H1 (cell line): Measurements from ENCODE around the gene OR2T27. TPM values are rescaled to one million over a fixed set of nuclear protein-coding genes. Genes with fewer than 3 reads are reported as not detected.

Experiments
- CTCF ChIA-PET: fragments of 300-600 bp; sonication (Branson Sonifier 250); formaldehyde crosslinking; loops from one replicate; lab custom pipeline; 2021; ENCODE audit not compliant: partially characterized antibody; lab: Charles Lee
- POLR2A ChIA-PET: fragments of 300-600 bp; sonication (Branson Sonifier 250); formaldehyde crosslinking; loops from one replicate; lab custom pipeline; 2021; ENCODE audit warnings: inconsistent platforms; ENCODE audit not compliant: partially characterized antibody; lab: Charles Lee
- DNase-seq, 2 experiments: peaks; one replicate each; pipeline versions ENCODE4 v3.0.0 to v3.0.0-alpha.2; 2010 to 2022; ENCODE audit warnings: low spot score in 2 of 2, low read depth in 1 of 2, mixed read lengths in 1 of 2
- FAIRE-seq: peaks from 2 replicates; lab custom pipeline; 2011; peaks lifted over from hg19 to GRCh38; lab: Jason Lieb, UNC
- H2AFZ ChIP-seq: 2 replicates; pipeline ENCODE4 v1.8.1; 2012; ENCODE audit warnings: low read length, inconsistent platforms
- H2AK5ac ChIP-seq: 2 replicates; pipeline ENCODE4 v1.6.1; 2013; ENCODE audit warnings: low read depth, low read length
- H2BK120ac ChIP-seq: replicated peaks from 2 replicates; pipeline ENCODE3; 2013; ENCODE audit warnings: low read depth, low read length, inconsistent platforms
- H2BK12ac ChIP-seq: 2 replicates; pipeline ENCODE4 v1.6.1; 2013; ENCODE audit warnings: low read depth, low read length
- H2BK15ac ChIP-seq: 2 replicates; pipeline ENCODE4 v1.6.1; 2013; ENCODE audit warnings: low read length
- H2BK20ac ChIP-seq: 2 replicates; pipeline ENCODE4 v1.6.1; 2013; ENCODE audit warnings: low read length
- H2BK5ac ChIP-seq: 2 replicates; pipeline ENCODE4 v1.6.1; 2013; ENCODE audit warnings: low read depth, low read length
- H3K14ac ChIP-seq: 2 replicates; pipeline ENCODE4 v1.6.1; 2013; ENCODE audit warnings: inconsistent platforms; ENCODE audit not compliant: insufficient read length
- H3K18ac ChIP-seq: 2 replicates; pipeline ENCODE4 v1.6.1; 2013; ENCODE audit warnings: low read length; ENCODE audit errors: extremely low read depth
- H3K23ac ChIP-seq: 2 replicates; pipeline ENCODE4 v1.6.1; 2013; ENCODE audit warnings: inconsistent platforms; ENCODE audit not compliant: insufficient read length
- H3K23me2 ChIP-seq: 2 replicates; pipeline ENCODE4 v1.6.1; 2013; ENCODE audit warnings: low read depth, low read length
- H3K27ac ChIP-seq: 2 replicates; pipeline ENCODE4 v1.6.1; 2011; ENCODE audit warnings: low read depth, low read length, inconsistent platforms
- H3K27me3 ChIP-seq, 4 experiments: replicated peaks in 1 of 4; 1 replicate in 1 of 4; 2 replicates in 3 of 4; pipeline versions ENCODE4 v1.6.1 to v1.8.1; 2011 to 2013; ENCODE audit warnings: low read length in 3 of 4, mild to moderate bottlenecking in 3 of 4, inconsistent platforms in 2 of 4, mixed read lengths in 2 of 4, moderate library complexity in 1 of 4; ENCODE audit not compliant: control insufficient read depth in 3 of 4, insufficient read depth in 3 of 4; ENCODE audit errors: extremely low read depth in 1 of 4
- H3K36me3 ChIP-seq, 4 experiments: 2 replicates each; pipeline versions ENCODE4 v1.6.1 to v1.8.1; 2011 to 2013; ENCODE audit warnings: mild to moderate bottlenecking in 4 of 4, low read length in 3 of 4, moderate library complexity in 2 of 4, control low read depth in 1 of 4, inconsistent platforms in 1 of 4; ENCODE audit not compliant: insufficient read depth in 4 of 4, control insufficient read depth in 2 of 4
- H3K4ac ChIP-seq: replicated peaks from 2 replicates; pipeline ENCODE3; 2013; ENCODE audit warnings: low read length, low read depth, mixed read lengths, inconsistent platforms; ENCODE audit not compliant: insufficient read length
- H3K4me1 ChIP-seq, 4 experiments: replicated peaks in 1 of 4; 1 replicate in 1 of 4; 2 replicates in 3 of 4; pipeline versions ENCODE4 v1.6.1 to v1.8.1; 2011 to 2013; ENCODE audit warnings: low read length in 3 of 4, inconsistent platforms in 2 of 4, mixed read lengths in 1 of 4; ENCODE audit not compliant: insufficient read depth in 4 of 4, control insufficient read depth in 3 of 4
- H3K4me2 ChIP-seq, 2 experiments: 2 replicates each; pipeline versions ENCODE4 v1.6.1 to v1.8.1; 2011 to 2013; ENCODE audit warnings: low read depth in 2 of 2, low read length in 2 of 2, control low read depth in 1 of 2, inconsistent platforms in 1 of 2, mild to moderate bottlenecking in 1 of 2; ENCODE audit not compliant: insufficient read depth in 1 of 2
- H3K4me3 ChIP-seq, 4 experiments: fragments of 200-600, 300-600 bp in 1 of 4; sonication (generic), shearing (Covaris generic), sonication (Bioruptor Twin) in 1 of 4; 2 replicates each; pipeline versions ENCODE4 v1.5.1 to v1.8.1; 2011 to 2016; ENCODE audit warnings: low read length in 4 of 4, low read depth in 3 of 4, control low read depth in 2 of 4, inconsistent platforms in 2 of 4, mild to moderate bottlenecking in 2 of 4, mixed read lengths in 1 of 4, moderate library complexity in 1 of 4; ENCODE audit not compliant: insufficient read depth in 2 of 4; ENCODE audit errors: extremely low read depth in 1 of 4
- H3K56ac ChIP-seq: replicated peaks from 2 replicates; pipeline ENCODE3; 2013; ENCODE audit warnings: low read depth, mild to moderate bottlenecking, mixed read lengths, low read length, inconsistent platforms; ENCODE audit not compliant: insufficient read length
- H3K79me1 ChIP-seq: 2 replicates; pipeline ENCODE4 v1.6.1; 2013; ENCODE audit warnings: low read depth, low read length, control low read depth
- H3K79me2 ChIP-seq, 2 experiments: 2 replicates each; pipeline versions ENCODE4 v1.6.1 to v1.8.1; 2012 to 2013; ENCODE audit warnings: low read length in 2 of 2, mild to moderate bottlenecking in 2 of 2, inconsistent platforms in 1 of 2; ENCODE audit not compliant: insufficient read depth in 2 of 2, control insufficient read depth in 1 of 2
- H3K9ac ChIP-seq, 4 experiments: replicated peaks in 1 of 4; 1 replicate in 1 of 4; 2 replicates in 3 of 4; pipeline versions ENCODE4 v1.6.1 to v1.8.1; 2011 to 2013; ENCODE audit warnings: low read depth in 3 of 4, low read length in 3 of 4, control low read depth in 2 of 4, mild to moderate bottlenecking in 2 of 4, moderate library complexity in 2 of 4, inconsistent platforms in 1 of 4; ENCODE audit errors: extremely low read depth in 1 of 4
- H3K9me3 ChIP-seq, 2 experiments: 2 replicates each; pipeline versions ENCODE4 v1.6.1 to v1.8.1; 2012 to 2013; ENCODE audit warnings: mild to moderate bottlenecking in 2 of 2, moderate library complexity in 2 of 2, control low read depth in 1 of 2, inconsistent platforms in 1 of 2, low read depth in 1 of 2, low read length in 1 of 2, mixed read lengths in 1 of 2; ENCODE audit not compliant: insufficient read depth in 2 of 2
- H4K20me1 ChIP-seq, 2 experiments: replicated peaks in 1 of 2; 2 replicates each; pipeline versions ENCODE3 to v1.8.1; 2011 to 2013; ENCODE audit warnings: inconsistent platforms in 2 of 2, low read length in 2 of 2, mild to moderate bottlenecking in 1 of 2; ENCODE audit not compliant: insufficient read depth in 2 of 2, control insufficient read depth in 1 of 2
- H4K5ac ChIP-seq: 2 replicates; pipeline ENCODE4 v1.6.1; 2013; ENCODE audit warnings: low read length, low read depth, mixed read lengths, inconsistent platforms; ENCODE audit not compliant: insufficient read length
- H4K8ac ChIP-seq: 2 replicates; pipeline ENCODE4 v1.8.0; 2013; ENCODE audit warnings: mild to moderate bottlenecking, moderate library complexity, low read length, inconsistent platforms; ENCODE audit not compliant: insufficient read depth; ENCODE audit errors: extremely low read depth
- H4K91ac ChIP-seq: replicated peaks from 2 replicates; pipeline ENCODE3; 2013; ENCODE audit warnings: low read length, mixed read lengths, inconsistent platforms; ENCODE audit not compliant: insufficient read length
- ATF2 ChIP-seq: IDR thresholded peaks from 2 replicates; pipeline ENCODE4 v1.6.1; 2012; ENCODE audit warnings: low read length, inconsistent platforms
- BACH1 ChIP-seq: IDR thresholded peaks from 2 replicates; pipeline ENCODE4 v1.6.1; 2012; ENCODE audit warnings: low read length, improper control_type of control experiment
- BRCA1 ChIP-seq: IDR thresholded peaks from 2 replicates; pipeline ENCODE4 v1.6.1; 2012; ENCODE audit warnings: low read depth, low read length, improper control_type of control experiment
- CBX5 ChIP-seq: fragments of 300-800, 300-1000 bp; sonication (generic); IDR thresholded peaks from 2 replicates; pipeline ENCODE4 v1.7.1; 2016; ENCODE audit warnings: antibody characterized with exemption, low read length, low read depth
- CEBPB ChIP-seq: IDR thresholded peaks from 2 replicates; pipeline ENCODE4 v1.6.1; 2012; ENCODE audit warnings: low read depth, low read length
- FOSL1 ChIP-seq: IDR thresholded peaks from 2 replicates; pipeline ENCODE4 v1.6.1; 2011; ENCODE audit warnings: mild to moderate bottlenecking, low read depth, low read length, moderate library complexity; ENCODE audit not compliant: insufficient read depth
- JUND ChIP-seq: IDR thresholded peaks from 2 replicates; pipeline ENCODE4 v1.6.1; 2011; ENCODE audit warnings: mild to moderate bottlenecking, improper control_type of control experiment, low read length
- KDM1A ChIP-seq: fragments of 200-600, 300-600 bp; sonication (generic); IDR thresholded peaks from 2 replicates; pipeline ENCODE4 v1.7.1; 2016; ENCODE audit warnings: mild to moderate bottlenecking, low read length, borderline replicate concordance
- RFX5 ChIP-seq: IDR thresholded peaks from 2 replicates; pipeline ENCODE4 v1.6.1; 2011; ENCODE audit warnings: low read depth, low read length, improper control_type of control experiment, borderline replicate concordance
- SAP30 ChIP-seq: fragments of 300-600 bp; sonication (generic); IDR thresholded peaks from 2 replicates; pipeline ENCODE4 v1.7.1; 2012; ENCODE audit warnings: low read length, moderate library complexity, mild to moderate bottlenecking, inconsistent platforms; ENCODE audit not compliant: insufficient read depth, insufficient replicate concordance
- SIN3A ChIP-seq, 2 experiments: IDR thresholded peaks in 1 of 2; conservative IDR thresholded peaks in 1 of 2; 2 replicates each; pipeline ENCODE4 v1.6.1; 2011 to 2012; ENCODE audit warnings: low read length in 2 of 2, improper control_type of control experiment in 1 of 2, low read depth in 1 of 2, mild to moderate bottlenecking in 1 of 2
- SP2 ChIP-seq: IDR thresholded peaks from 2 replicates; pipeline ENCODE4 v1.6.1; 2012; ENCODE audit warnings: mild to moderate bottlenecking, low read length, inconsistent platforms
- SP4 ChIP-seq: IDR thresholded peaks from 2 replicates; pipeline ENCODE4 v1.6.1; 2012; ENCODE audit warnings: low read length, inconsistent platforms
- SRF ChIP-seq: IDR thresholded peaks from 2 replicates; pipeline ENCODE4 v1.6.1; 2011; ENCODE audit warnings: mild to moderate bottlenecking, low read depth, low read length, moderate library complexity
- WGBS, 2 experiments: shearing (Covaris generic) in 1 of 2; methylation state at CpG; one replicate each; pipeline versions ENCODE4 v1.1.6 to v1.1.7; 2013 to 2015; ENCODE audit warnings: low lambda C conversion rate in 2 of 2, mixed read lengths in 2 of 2, inconsistent platforms in 1 of 2, low coverage in 1 of 2, missing lambda C conversion rate in 1 of 2; ENCODE audit not compliant: insufficient replicate concordance in 2 of 2, insufficient coverage in 1 of 2, insufficient read length in 1 of 2; ENCODE audit errors: extremely low coverage in 1 of 2, missing lambda C conversion rate in 1 of 2; 5-methylcytosine and 5-hydroxymethylcytosine counted together
- polyA plus RNA-seq, 7 experiments: library from polyadenylated mRNA; depleted of rRNA in 3 of 7; stranded (reverse) in 5 of 7; unstranded in 2 of 7; fragments of >200 nt in 5 of 7; fragments of 200-250 nt in 2 of 7; gene quantifications; 1 replicate in 5 of 7; 2 replicates in 1 of 7; 4 replicates in 1 of 7; pipeline versions ENCODE4 v1.2.1 to v1.2.3, GENCODE V29; 2011 to 2013; ENCODE audit warnings: missing spikeins in 2 of 7, mixed read lengths in 2 of 7
- total RNA-seq: library from RNA; stranded (reverse); fragmentation: NEBNext Ultra II Directional; extraction: Animal tissue kit (Norgen Biotek cat#: 25700); gene quantifications from 2 replicates; pipeline ENCODE4 v1.2.1, GENCODE V29; 2021

OR2T27 gene
- total and polyA plus RNA-seq, 2 of the 8 experiments (the other 6 are each of a cell fraction or from before 2014, with no cell fraction given), result not detected

GRCh38 chr1:248697907-248698306, 42.6 kb upstream of the OR2T27 start:
- Histone ChIP-seq H3K9ac (no peak overlapping the region), H3K27ac (no peak overlapping the region), H2AK5ac (no peak overlapping the region), H3K79me1 (no peaks in the 10 kb centered on the region), H3K79me2 (no peaks in the 10 kb centered on the region), H3K18ac (no peak overlapping the region), H3K4me1 (no peaks in the 10 kb centered on the region), H2BK15ac (no peak overlapping the region), H3K23ac (no peak overlapping the region), H3K56ac (no peak overlapping the region), H3K14ac (no peak overlapping the region), H2AFZ (no peak overlapping the region), H4K20me1 (no peaks in the 10 kb centered on the region), H3K9me3 (peaks cover 60 to 68% of the 10 kb centered on the region in 2 experiments), H3K36me3 (no peaks in the 10 kb centered on the region; a peak in 1 of 8 replicates), H3K4me2 (no peak overlapping the region), H3K23me2 (peaks cover 2% of the 10 kb centered on the region; the same call in 1 of the 2 replicates), H2BK12ac (no peak overlapping the region), H2BK5ac (no peak overlapping the region), H2BK20ac (no peak overlapping the region), H3K4me3 (no peak overlapping the region), H2BK120ac (no peak overlapping the region), H3K27me3 (no peaks in the 10 kb centered on the region), H4K5ac (no peak overlapping the region), H4K8ac (no peak overlapping the region), H4K91ac (no peak overlapping the region), H3K4ac (no peak overlapping the region)
- 80% methylated on average over 6 of the region's 6 CpGs; no CpG with 5 or more reads in 1 of the 2 experiments for WGBS, 2 experiments
- ChIA-PET CTCF (interaction anchor here (0.6 kb wide), 1 partner anchor 11 kb away, joined by 3 read pairs; no protein-coding TSS in a partner anchor), POLR2A (no interaction called here)
- DNase-seq (no peak), FAIRE-seq (no peak)
- no peak for TF ChIP-seq SRF
- no peak for TF ChIP-seq ATF2
- no peak for TF ChIP-seq SP4
- TF ChIP-seq SP2, result no peak
- no peak for TF ChIP-seq BACH1
- TF ChIP-seq BRCA1, result no peak
- no peak for TF ChIP-seq SIN3A (conservative IDR thresholded peaks at IDR 0.05 in 1 of 2, IDR thresholded peaks at IDR 0.05 in 1 of 2; ENCODE audit: low read depth in 1 of 2, low read length in 2 of 2)
- TF ChIP-seq JUND, result no peak
- no peak for TF ChIP-seq CEBPB
- TF ChIP-seq KDM1A, result no peak
- no peak for TF ChIP-seq RFX5
- TF ChIP-seq CBX5, result no peak
- TF ChIP-seq FOSL1, result no peak
- TF ChIP-seq SAP30, result no peak
